Duodenal mucosa (tissue), 2 donors: ENCODE measurements around the gene SSR2.

ENCODE experiments used
- H3K27ac ChIP-seq: one replicate; pipeline ENCODE4 v1.7.0; 2013; ENCODE audit warnings: low read depth, low read length
- H3K27me3 ChIP-seq, 2 donors: one replicate each; pipeline ENCODE4 v1.7.0; 2013; ENCODE audit warnings: low read length in 2 of 2, control low read depth in 1 of 2; ENCODE audit not compliant: insufficient read depth in 2 of 2, control insufficient read depth in 1 of 2
- H3K36me3 ChIP-seq, 2 donors: one replicate each; pipeline ENCODE4 v1.7.0; 2013; ENCODE audit warnings: low read length in 2 of 2, control low read depth in 1 of 2; ENCODE audit not compliant: insufficient read depth in 2 of 2, control insufficient read depth in 1 of 2
- H3K4me1 ChIP-seq, 2 donors: one replicate each; pipeline ENCODE4 v1.7.0; 2013; ENCODE audit warnings: low read length in 2 of 2, control low read depth in 1 of 2; ENCODE audit not compliant: insufficient read depth in 2 of 2, control insufficient read depth in 1 of 2
- H3K4me3 ChIP-seq, 2 donors: one replicate each; pipeline ENCODE4 v1.7.0; 2013; ENCODE audit warnings: low read length in 2 of 2, low read depth in 1 of 2
- H3K9ac ChIP-seq, 2 donors: one replicate each; pipeline ENCODE4 v1.7.0; 2013; ENCODE audit warnings: low read length in 2 of 2, low read depth in 1 of 2
- H3K9me3 ChIP-seq, 2 donors: one replicate each; pipeline ENCODE4 v1.7.0; 2013; ENCODE audit warnings: low read length in 2 of 2, control low read depth in 1 of 2; ENCODE audit not compliant: control insufficient read depth in 1 of 2

Gene SSR2

GRCh38 chr1:155981266-155982088, 39.3 kb downstream of the SSR2 start:
- peak overlapping the region; percentile 53 for H3K27ac ChIP-seq

GRCh38 chr1:155979597-155980343, 41.0 kb downstream of the SSR2 start:
- Histone ChIP-seq H3K36me3 (peaks cover 0 to 6% of the 10 kb centered on the region in 2 donors), H3K9ac (peak overlapping the region; percentile 83 to 91), H3K9me3 (no peaks in the 10 kb centered on the region), H3K27me3 (no peaks in the 10 kb centered on the region), H3K27ac (peak overlapping the region; percentile 88), H3K4me1 (peaks cover 72 to 85% of the 10 kb centered on the region in 2 donors), H3K4me3 (peak overlapping the region; percentile 89 to 90)

More at GRCh38 chr1:155981266-155982088, 39.3 kb downstream of the SSR2 start:
- no peaks in the 10 kb centered on the region for H3K9me3 ChIP-seq
- H3K4me1 ChIP-seq = peaks cover 58 to 68% of the 10 kb centered on the region in 2 donors
- H3K27me3 ChIP-seq = no peaks in the 10 kb centered on the region
- peak overlapping the region; percentile 4 to 22 for H3K9ac ChIP-seq
- peak overlapping the region; percentile 4 to 18 for H3K4me3 ChIP-seq
- H3K36me3 ChIP-seq = peaks cover 0 to 6% of the 10 kb centered on the region in 2 donors

- Histone ChIP-seq H3K9me3 (no peaks in the 10 kb centered on the region), H3K27me3 (no peaks in the 10 kb centered on the region), H3K9ac (peak overlapping the region; percentile 83 to 91), H3K4me1 (peaks cover 75 to 88% of the 10 kb centered on the region in 2 donors), H3K27ac (peak overlapping the region; percentile 88), H3K4me3 (peak overlapping the region; percentile 89 to 90), H3K36me3 (peaks cover 0 to 6% of the 10 kb centered on the region in 2 donors)
Observed at GRCh38 chr1:155978973-155979429, 41.8 kb downstream of the SSR2 start.

- no peaks in the 10 kb centered on the region for H3K27me3 ChIP-seq
- H3K4me1 ChIP-seq = peaks cover 70 to 86% of the 10 kb centered on the region in 2 donors
- H3K9ac ChIP-seq = peak within 1 kb of the TSS; percentile 83 to 91
- peak within 1 kb of the TSS; percentile 89 to 90 for H3K4me3 ChIP-seq
- no peaks in the 10 kb centered on the region for H3K9me3 ChIP-seq
- peak within 1 kb of the TSS; percentile 88 for H3K27ac ChIP-seq
- peaks cover 0 to 6% of the 10 kb centered on the region in 2 donors for H3K36me3 ChIP-seq
Observed at GRCh38 chr1:155978325-155978972, 42.3 kb downstream of the SSR2 start, which contains the start of gene ARHGEF2. Gene ARHGEF2 (minus strand): TSS chr1:155978547. CDS start chr1:155978427, 120 bp downstream.

- H3K9ac ChIP-seq = peak overlapping the region; percentile 83 to 91
- H3K27ac ChIP-seq = peak overlapping the region; percentile 88
- peaks cover 0 to 6% of the 10 kb centered on the region in 2 donors for H3K36me3 ChIP-seq
- H3K4me3 ChIP-seq = peak overlapping the region; percentile 89 to 90
- H3K4me1 ChIP-seq = peaks cover 75 to 80% of the 10 kb centered on the region in 2 donors
- H3K27me3 ChIP-seq = no peaks in the 10 kb centered on the region
- no peaks in the 10 kb centered on the region for H3K9me3 ChIP-seq
Observed at GRCh38 chr1:155977690-155978324, 42.9 kb downstream of the SSR2 start.

- H3K36me3 ChIP-seq = peaks cover 0 to under 1% of the 10 kb centered on the region in 2 donors
- peaks cover 74 to 80% of the 10 kb centered on the region in 2 donors for H3K4me1 ChIP-seq
- H3K9ac ChIP-seq = peak overlapping the region; percentile 83 to 91
- H3K27ac ChIP-seq = peak overlapping the region; percentile 88
- peak overlapping the region; percentile 89 to 90 for H3K4me3 ChIP-seq
- H3K27me3 ChIP-seq = no peaks in the 10 kb centered on the region
- no peaks in the 10 kb centered on the region for H3K9me3 ChIP-seq
Observed at GRCh38 chr1:155976913-155977689, 43.6 kb downstream of the SSR2 start.

GRCh38 chr1:155976062-155976912, 44.5 kb downstream of the SSR2 start:
- Histone ChIP-seq H3K9ac (peak overlapping the region; percentile 83 to 91), H3K36me3 (no peaks in the 10 kb centered on the region), H3K4me3 (peak overlapping the region; percentile 89 to 90), H3K9me3 (no peaks in the 10 kb centered on the region), H3K4me1 (peaks cover 69 to 75% of the 10 kb centered on the region in 2 donors), H3K27me3 (no peaks in the 10 kb centered on the region), H3K27ac (peak overlapping the region; percentile 53)

GRCh38 chr1:155975375-155976061, 45.2 kb downstream of the SSR2 start:
- H3K9me3 ChIP-seq = no peaks in the 10 kb centered on the region
- H3K36me3 ChIP-seq = no peaks in the 10 kb centered on the region
- peak overlapping the region; percentile 53 for H3K27ac ChIP-seq
- H3K9ac ChIP-seq = peak overlapping the region; percentile 83 to 91
- H3K4me1 ChIP-seq = peaks cover 64 to 73% of the 10 kb centered on the region in 2 donors
- no peaks in the 10 kb centered on the region for H3K27me3 ChIP-seq
- H3K4me3 ChIP-seq = peak overlapping the region; percentile 89 to 90
